Adipocyte (in vitro differentiated cells): ENCODE data around the gene LARGE2.

ENCODE experiments used
- DNase-seq: peaks from one replicate; pipeline ENCODE4 v3.0.0-alpha.2; 2015; ENCODE audit warnings: low read depth
- H3K27me3 ChIP-seq: replicated peaks from 2 replicates; pipeline ENCODE4 v1.7.0; 2013; ENCODE audit warnings: mild to moderate bottlenecking, low read length, moderate library complexity; ENCODE audit not compliant: control insufficient read depth, insufficient read depth
- H3K36me3 ChIP-seq: 2 replicates; pipeline ENCODE4 v1.7.0; 2013; ENCODE audit warnings: low read length, mild to moderate bottlenecking, moderate library complexity; ENCODE audit not compliant: control insufficient read depth, insufficient read depth, severe bottlenecking
- H3K4me1 ChIP-seq: 2 replicates; pipeline ENCODE4 v1.7.0; 2013; ENCODE audit warnings: mild to moderate bottlenecking, low read length, moderate library complexity; ENCODE audit not compliant: control insufficient read depth, insufficient read depth
- H3K4me3 ChIP-seq: 2 replicates; pipeline ENCODE4 v1.7.0; 2013; ENCODE audit warnings: mild to moderate bottlenecking, low read length, moderate library complexity
- H3K9ac ChIP-seq: 2 replicates; pipeline ENCODE4 v1.7.0; 2013; ENCODE audit warnings: mild to moderate bottlenecking, low read length, moderate library complexity
- H3K9me3 ChIP-seq: 2 replicates; pipeline ENCODE4 v1.7.0; 2013; ENCODE audit warnings: mild to moderate bottlenecking, low read length, moderate library complexity; ENCODE audit not compliant: control insufficient read depth

LARGE2 gene

GRCh38 chr11:45926536-45927331, 4.3 kb downstream of the LARGE2 start:
- peaks cover 4% of the 10 kb centered on the region for H3K4me1 ChIP-seq
- peaks cover 29% of the 10 kb centered on the region for H3K27me3 ChIP-seq
- no peaks in the 10 kb centered on the region for H3K36me3 ChIP-seq
- H3K9ac ChIP-seq = no peak overlapping the region
- H3K4me3 ChIP-seq = no peak overlapping the region
- DNase-seq = no peak
- no peaks in the 10 kb centered on the region for H3K9me3 ChIP-seq

- Histone ChIP-seq H3K9me3 (no peaks in the 10 kb centered on the region), H3K9ac (no peak overlapping the region), H3K4me3 (no peak overlapping the region), H3K27me3 (peaks cover 29% of the 10 kb centered on the region), H3K36me3 (peaks cover 4% of the 10 kb centered on the region), H3K4me1 (peaks cover 10% of the 10 kb centered on the region)
- DNase-seq = no peak
Measured at GRCh38 chr11:45927332-45927683, 4.9 kb downstream of the LARGE2 start.

DNA sequence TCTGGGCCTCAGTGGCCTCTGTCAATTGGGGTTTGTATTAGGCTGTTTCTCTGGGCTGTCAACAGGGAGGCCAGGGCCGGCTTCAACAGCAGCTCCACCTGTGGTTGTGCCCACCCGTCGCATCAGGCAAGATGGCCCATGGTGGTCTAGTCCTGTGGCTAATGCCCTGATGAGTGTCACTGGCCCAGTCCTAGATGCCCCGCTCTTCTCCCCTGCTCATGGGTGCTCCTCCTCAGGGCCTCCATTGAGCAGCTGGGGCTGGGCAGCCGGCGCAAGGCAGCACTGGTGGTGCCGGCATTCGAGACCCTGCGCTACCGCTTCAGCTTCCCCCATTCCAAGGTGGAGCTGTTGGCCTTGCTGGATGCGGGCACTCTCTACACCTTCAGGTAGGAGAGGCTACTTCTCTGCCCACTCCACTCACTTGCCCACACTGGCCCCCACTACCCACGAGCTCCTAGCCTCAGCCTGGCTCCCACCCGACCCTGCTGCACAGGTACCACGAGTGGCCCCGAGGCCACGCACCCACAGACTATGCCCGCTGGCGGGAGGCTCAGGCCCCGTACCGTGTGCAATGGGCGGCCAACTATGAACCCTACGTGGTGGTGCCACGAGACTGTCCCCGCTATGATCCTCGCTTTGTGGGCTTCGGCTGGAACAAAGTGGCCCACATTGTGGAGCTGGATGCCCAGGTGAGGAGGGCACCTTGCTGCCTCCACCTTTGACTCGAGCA, 5.4 kb downstream of the LARGE2 start:
- no peaks in the 10 kb centered on the region for H3K9me3 ChIP-seq
- peaks cover 10% of the 10 kb centered on the region for H3K4me1 ChIP-seq
- peaks cover 7% of the 10 kb centered on the region for H3K36me3 ChIP-seq
- H3K4me3 ChIP-seq = no peak overlapping the region
- DNase-seq = no peak
- H3K27me3 ChIP-seq = peaks cover 29% of the 10 kb centered on the region
- no peak overlapping the region for H3K9ac ChIP-seq

DNA sequence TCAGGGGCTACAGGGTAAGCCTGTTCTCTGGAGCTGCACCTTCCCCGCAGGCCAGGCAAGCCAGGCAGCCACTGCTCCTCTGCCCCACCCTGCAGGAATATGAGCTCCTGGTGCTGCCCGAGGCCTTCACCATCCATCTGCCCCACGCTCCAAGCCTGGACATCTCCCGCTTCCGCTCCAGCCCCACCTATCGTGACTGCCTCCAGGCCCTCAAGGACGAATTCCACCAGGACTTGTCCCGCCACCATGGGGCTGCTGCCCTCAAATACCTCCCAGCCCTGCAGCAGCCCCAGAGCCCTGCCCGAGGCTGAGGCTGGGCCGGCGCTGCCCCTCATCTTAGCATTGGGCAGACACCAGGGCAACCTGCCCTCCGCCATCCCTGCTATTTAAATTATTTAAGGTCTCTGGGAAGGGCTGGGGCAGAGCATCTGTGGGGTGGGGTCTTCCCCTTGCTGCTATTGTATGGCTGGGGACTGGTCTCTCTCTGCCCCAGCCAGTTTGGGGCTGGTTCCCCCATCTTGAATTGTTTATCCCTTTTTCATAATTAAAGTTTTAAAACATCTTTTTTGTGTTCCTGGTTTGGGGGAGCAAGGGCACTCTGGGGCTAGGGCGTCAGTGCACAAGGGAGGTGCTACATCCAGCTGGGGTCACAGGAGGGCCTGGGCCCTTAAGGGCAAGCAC, 6.2 kb downstream of the LARGE2 start:
- H3K9ac ChIP-seq = no peak overlapping the region
- no peak for DNase-seq
- peaks cover 10% of the 10 kb centered on the region for H3K4me1 ChIP-seq
- no peak overlapping the region for H3K4me3 ChIP-seq
- no peaks in the 10 kb centered on the region for H3K9me3 ChIP-seq
- peaks cover 23% of the 10 kb centered on the region for H3K27me3 ChIP-seq
- peaks cover 16% of the 10 kb centered on the region for H3K36me3 ChIP-seq

GRCh38 chr11:45929486-45930030, 7.1 kb downstream of the LARGE2 start:
- Histone ChIP-seq H3K36me3 (peaks cover 24% of the 10 kb centered on the region), H3K4me1 (peaks cover 10% of the 10 kb centered on the region), H3K9me3 (no peaks in the 10 kb centered on the region), H3K9ac (no peak overlapping the region), H3K4me3 (no peak overlapping the region), H3K27me3 (peaks cover 19% of the 10 kb centered on the region)
- DNase-seq = no peak

DNA sequence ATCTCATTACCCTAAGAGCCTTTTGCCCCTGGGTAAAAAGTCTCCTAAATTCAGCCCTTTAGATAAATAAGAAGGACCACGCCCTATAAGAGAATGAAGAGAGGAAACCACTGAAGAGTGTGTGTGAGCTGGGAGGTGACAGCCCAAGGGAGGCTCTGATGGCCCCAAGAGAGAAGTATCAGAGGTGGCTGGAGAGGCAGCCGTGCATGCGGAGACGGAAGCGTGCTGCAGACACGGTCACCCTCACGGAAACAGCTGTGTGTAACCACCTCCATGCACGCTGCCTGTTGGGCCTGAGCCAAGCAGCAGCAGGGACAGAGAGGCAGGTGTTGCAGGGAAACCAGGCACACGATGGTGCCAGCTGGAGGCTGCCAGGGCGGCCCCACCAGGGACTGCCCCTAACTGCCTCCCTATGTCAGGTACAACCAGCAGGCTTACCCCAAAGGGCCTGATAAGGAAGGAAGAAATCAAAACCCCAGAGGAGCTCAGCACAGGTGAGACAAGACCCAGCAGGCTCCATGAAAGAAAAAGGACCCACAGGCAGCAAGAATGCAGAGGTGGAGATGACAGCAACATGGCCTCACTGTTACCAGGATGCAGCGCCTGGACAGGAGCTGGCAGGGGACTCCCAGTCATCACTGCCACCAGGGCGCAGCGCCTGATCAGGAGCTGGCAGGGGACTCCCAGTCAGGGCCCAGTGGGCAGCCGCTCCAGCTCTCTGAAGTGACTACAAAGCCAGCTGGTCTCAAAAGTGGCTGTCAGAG, 7.8 kb downstream of the LARGE2 start:
- Histone ChIP-seq H3K4me1 (peaks cover 10% of the 10 kb centered on the region), H3K9ac (no peak overlapping the region)
- DNase-seq = no peak

GRCh38 chr11:45930951-45931570, 8.6 kb downstream of the LARGE2 start:
- Histone ChIP-seq H3K9ac (no peak overlapping the region), H3K4me3 (no peak overlapping the region), H3K36me3 (peaks cover 39% of the 10 kb centered on the region), H3K27me3 (peaks cover 8% of the 10 kb centered on the region), H3K4me1 (peaks cover 10% of the 10 kb centered on the region), H3K9me3 (no peaks in the 10 kb centered on the region)
- no peak for DNase-seq

More for the DNA sequence above, 7.8 kb downstream of the LARGE2 start:
- Histone ChIP-seq H3K9me3 (no peaks in the 10 kb centered on the region), H3K4me3 (no peak overlapping the region), H3K36me3 (peaks cover 30% of the 10 kb centered on the region), H3K27me3 (peaks cover 15% of the 10 kb centered on the region)

GRCh38 chr11:45931739-45932138, 9.3 kb downstream of the LARGE2 start:
- Histone ChIP-seq H3K4me3 (no peak overlapping the region), H3K9me3 (no peaks in the 10 kb centered on the region), H3K4me1 (peaks cover 10% of the 10 kb centered on the region), H3K36me3 (peaks cover 45% of the 10 kb centered on the region), H3K27me3 (peaks cover 1% of the 10 kb centered on the region), H3K9ac (peak overlapping the region; percentile 10)
- DNase-seq = no peak

DNA sequence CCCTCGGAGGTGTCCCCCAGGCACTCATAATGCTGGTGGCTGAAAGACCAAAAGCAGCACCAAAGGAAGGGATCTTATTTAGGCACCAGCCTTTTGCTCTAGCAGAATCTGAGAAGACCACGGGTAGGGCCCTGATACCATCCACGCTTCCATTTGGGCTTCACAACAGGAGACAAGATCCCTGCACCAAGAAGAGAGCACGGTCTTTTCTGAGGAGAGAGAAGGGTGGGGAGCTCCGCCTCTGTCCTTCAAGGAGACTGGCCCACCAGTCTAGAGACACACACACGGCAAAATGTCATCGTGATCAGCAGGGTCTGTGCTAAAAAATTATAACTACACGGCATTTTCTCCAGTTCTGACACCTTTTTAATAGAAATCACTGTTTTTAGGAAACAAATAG, 9.8 kb downstream of the LARGE2 start:
- H3K36me3 ChIP-seq = peaks cover 50% of the 10 kb centered on the region
- peaks cover 10% of the 10 kb centered on the region for H3K4me1 ChIP-seq
- no peaks in the 10 kb centered on the region for H3K27me3 ChIP-seq
- H3K9me3 ChIP-seq = no peaks in the 10 kb centered on the region
- peak overlapping the region; percentile 10 for H3K9ac ChIP-seq
- DNase-seq = no peak
- H3K4me3 ChIP-seq = no peak overlapping the region

GRCh38 chr11:45933131-45933831, 10.8 kb downstream of the LARGE2 start:
- peaks cover 59% of the 10 kb centered on the region for H3K36me3 ChIP-seq
- no peak for DNase-seq

More at GRCh38 chr11:45933131-45933831, 10.8 kb downstream of the LARGE2 start:
- Histone ChIP-seq H3K4me3 (no peak overlapping the region), H3K9me3 (no peaks in the 10 kb centered on the region), H3K27me3 (no peaks in the 10 kb centered on the region), H3K4me1 (peaks cover 10% of the 10 kb centered on the region), H3K9ac (no peak overlapping the region)
